ENCODE data around the gene KATNA1.
A peak's percentile ranks its signal among the peaks of the same experiment; 100 is the strongest.

The KATNA1 gene

DNA sequence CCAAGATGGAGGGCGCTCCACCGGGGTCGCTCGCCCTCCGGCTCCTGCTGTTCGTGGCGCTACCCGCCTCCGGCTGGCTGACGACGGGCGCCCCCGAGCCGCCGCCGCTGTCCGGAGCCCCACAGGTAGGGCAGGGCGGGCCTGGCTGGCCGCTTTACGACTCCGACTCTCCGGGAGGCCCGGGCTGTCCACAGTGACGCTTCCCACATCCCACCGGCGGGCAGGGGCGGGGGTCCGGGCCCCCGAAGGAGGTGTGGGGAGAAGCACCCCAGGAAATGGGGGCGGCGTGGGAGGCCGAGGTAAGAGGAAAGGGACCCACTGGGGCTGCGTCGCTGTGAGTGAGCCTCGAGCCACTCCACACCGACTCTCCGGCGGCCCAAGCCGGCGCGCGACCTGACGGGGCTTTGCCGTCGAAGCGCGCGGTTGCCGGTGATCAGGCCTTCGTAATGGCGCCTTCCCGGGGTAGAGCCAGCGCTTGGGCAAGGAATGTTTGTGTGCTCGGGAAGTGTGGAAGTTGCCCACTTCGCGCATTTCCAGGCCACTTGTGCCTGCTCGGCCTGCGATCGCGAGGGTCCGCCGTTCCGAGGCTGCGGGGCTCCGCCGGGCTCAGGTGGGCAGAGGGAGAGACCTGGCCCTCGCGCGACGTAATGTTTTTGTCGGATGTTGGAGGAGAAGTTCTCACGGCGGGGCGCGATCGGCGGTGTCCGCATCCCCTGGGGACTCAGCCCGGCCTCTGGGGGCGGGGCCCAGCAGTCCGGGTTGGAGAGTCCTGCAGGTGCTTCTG lies 81.9 kb downstream of the KATNA1 start:
- intact Hi-C loops (cut with DNase I; ENCODE audit: low total_unique reads) = loop anchor here (10.0 kb wide), 1 partner anchor 78 kb away; the partner anchor contains the start of gene KATNA1
- TF ChIP-seq, protein P1, sequence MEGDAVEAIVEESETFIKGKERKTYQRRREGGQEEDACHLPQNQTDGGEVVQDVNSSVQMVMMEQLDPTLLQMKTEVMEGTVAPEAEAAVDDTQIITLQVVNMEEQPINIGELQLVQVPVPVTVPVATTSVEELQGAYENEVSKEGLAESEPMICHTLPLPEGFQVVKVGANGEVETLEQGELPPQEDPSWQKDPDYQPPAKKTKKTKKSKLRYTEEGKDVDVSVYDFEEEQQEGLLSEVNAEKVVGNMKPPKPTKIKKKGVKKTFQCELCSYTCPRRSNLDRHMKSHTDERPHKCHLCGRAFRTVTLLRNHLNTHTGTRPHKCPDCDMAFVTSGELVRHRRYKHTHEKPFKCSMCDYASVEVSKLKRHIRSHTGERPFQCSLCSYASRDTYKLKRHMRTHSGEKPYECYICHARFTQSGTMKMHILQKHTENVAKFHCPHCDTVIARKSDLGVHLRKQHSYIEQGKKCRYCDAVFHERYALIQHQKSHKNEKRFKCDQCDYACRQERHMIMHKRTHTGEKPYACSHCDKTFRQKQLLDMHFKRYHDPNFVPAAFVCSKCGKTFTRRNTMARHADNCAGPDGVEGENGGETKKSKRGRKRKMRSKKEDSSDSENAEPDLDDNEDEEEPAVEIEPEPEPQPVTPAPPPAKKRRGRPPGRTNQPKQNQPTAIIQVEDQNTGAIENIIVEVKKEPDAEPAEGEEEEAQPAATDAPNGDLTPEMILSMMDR (IDR thresholded peaks at IDR 0.05) = no peak
- Histone ChIP-seq H3K27ac (peak overlapping the region; percentile 92 to 97), H3K4me1 (peaks cover 0 to 23% (median 12%) of the 10 kb centered on the region in 4 donors), H3K9me3 (no peaks in the 10 kb centered on the region), H3K36me3 (no peaks in the 10 kb centered on the region), H3K27me3 (no peaks in the 10 kb centered on the region), H3K4me3 (peak overlapping the region; percentile 89 to 96)
- peak; percentile 37 to 77 for DNase-seq

DNA sequence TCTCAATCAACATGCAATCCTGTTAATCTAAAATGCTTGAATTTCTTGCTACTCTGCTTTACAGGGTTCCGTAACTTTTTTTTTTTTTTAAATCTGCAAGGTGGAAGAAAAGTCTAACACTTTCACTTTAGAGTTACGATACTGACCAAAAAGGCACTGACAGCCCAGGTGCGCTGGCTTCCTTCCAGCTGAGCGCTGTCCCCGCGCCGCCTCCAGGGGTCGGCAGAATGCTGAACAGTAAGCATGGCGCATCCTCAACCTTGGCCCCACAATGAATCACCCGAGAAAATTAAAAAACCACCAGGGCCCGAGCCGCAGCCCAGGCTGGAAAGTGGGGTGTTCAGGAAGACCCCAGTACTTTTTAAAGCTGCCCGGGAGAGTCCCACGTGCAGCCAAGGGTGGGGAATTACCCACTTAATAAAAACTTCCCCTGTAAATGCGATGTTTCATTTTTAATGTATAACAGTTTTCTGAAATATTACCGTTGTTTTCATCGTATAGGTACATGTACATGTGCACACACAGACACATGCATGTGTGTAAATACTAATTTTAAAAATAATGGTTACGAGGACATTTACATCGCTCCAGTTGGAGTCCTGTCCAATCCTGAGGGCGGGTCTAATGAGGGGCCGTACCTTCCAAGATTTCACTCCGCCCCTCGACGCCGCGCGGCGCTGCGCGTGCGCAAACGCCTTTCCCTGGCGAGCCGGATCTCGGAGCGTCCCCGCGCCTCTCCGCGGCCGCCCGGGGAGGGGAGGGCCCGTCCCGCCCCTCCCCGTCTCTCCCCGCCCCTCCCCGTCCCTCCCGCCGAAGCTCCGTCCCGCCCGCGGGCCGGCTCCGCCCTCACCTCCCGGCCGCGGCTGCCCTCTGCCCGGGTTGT lies 82.7 kb downstream of the KATNA1 start, which contains the start of gene GINM1:
GINM1 (plus strand) TSS at position 849 of the 883 bp plus-strand sequence. CDS start 40 bp downstream, outside the sequence.
- H3K9me3 ChIP-seq = no peaks in the 10 kb centered on the region
- H3K27me3 ChIP-seq = no peaks in the 10 kb centered on the region
- H3K4me3 ChIP-seq = peak within 1 kb of the TSS; percentile 89 to 96
- TF ChIP-seq, protein P1 (IDR thresholded peaks at IDR 0.05) = peak; percentile 43 to 47
- intact Hi-C loops (cut with DNase I; ENCODE audit: low total_unique reads) = loop anchor here (2.0 to 10.0 kb wide), 2 partner anchors 19 to 79 kb away; partner anchors contain the start of genes KATNA1 and PPIL4
- no peaks in the 10 kb centered on the region for H3K36me3 ChIP-seq
- peak within 1 kb of the TSS; percentile 92 to 97 for H3K27ac ChIP-seq
- peak; percentile 91 to 96 for DNase-seq
- H3K4me1 ChIP-seq = peaks cover 0 to 23% (median 12%) of the 10 kb centered on the region in 4 donors

DNA sequence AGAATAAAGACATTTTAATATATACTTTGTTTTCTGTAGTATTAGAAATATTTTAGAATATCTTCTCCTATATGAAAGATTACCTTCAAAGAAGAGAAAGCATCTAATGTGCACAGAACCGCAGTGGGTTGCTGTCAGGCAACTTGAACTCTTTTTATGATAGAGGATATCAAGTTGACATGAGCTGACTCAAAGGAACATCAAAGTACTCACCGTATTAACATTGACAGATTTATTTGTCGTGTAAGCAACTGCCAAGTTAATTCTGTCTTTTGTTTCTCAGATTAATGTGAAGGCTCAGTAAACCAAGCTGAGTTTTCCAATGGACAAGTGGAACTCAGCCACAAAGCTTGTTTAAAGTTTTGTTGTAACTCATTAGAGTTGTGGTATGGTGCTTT lies 84.6 kb downstream of the KATNA1 start:
- intact Hi-C loops (cut with DNase I; ENCODE audit: low total_unique reads) = loop anchor here (2.0 to 10.0 kb wide), 2 partner anchors 17 to 81 kb away; partner anchors contain the start of genes KATNA1 and PPIL4
- Histone ChIP-seq H3K27ac (no peak overlapping the region), H3K4me1 (peaks cover 0 to 23% (median 12%) of the 10 kb centered on the region in 4 donors), H3K27me3 (no peaks in the 10 kb centered on the region), H3K9me3 (no peaks in the 10 kb centered on the region), H3K4me3 (no peak overlapping the region), H3K36me3 (no peaks in the 10 kb centered on the region)
- TF ChIP-seq, protein P1 (IDR thresholded peaks at IDR 0.05) = no peak
- no peak for DNase-seq

DNA sequence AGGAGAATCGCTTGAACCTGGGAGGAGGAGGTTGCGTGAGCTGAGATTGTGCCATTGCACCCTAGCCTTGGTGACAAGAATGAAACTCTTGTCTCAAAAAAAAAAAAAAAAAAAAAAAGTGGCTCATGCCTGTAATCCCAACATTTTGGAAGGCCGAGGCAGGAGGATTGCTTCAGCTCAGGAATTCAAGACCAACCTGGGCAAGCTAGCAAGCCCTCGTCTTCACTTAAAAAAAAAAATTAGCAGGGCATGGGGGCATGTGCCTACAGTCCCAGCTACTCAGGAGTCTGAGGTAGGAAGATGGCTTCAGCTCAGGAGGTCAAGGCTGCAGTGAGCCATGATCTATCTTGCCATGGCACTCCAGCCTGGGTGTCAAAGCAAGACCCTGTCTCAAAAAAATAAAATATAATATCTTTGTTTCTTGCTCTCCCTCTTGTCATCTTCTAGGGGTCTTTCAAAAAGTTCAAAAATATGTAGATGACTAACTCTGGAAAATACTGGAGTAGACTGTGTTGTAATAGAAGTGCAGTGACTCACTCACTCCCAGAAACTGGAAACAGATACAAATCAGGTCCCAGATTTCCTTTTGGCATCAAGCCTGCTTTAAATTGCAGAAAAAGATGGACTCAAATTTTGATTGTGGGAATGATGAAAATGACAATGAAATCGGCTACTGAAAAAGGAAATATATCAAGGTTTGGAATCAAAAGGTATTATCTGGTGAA lies 85.1 kb downstream of the KATNA1 start:
- peaks cover 0 to 21% (median 12%) of the 10 kb centered on the region in 4 donors for H3K4me1 ChIP-seq
- H3K4me3 ChIP-seq = no peak overlapping the region
- intact Hi-C loops (cut with DNase I; ENCODE audit: low total_unique reads) = loop anchor here (10.0 kb wide), 1 partner anchor 81 kb away; the partner anchor contains the start of gene KATNA1
- no peaks in the 10 kb centered on the region for H3K9me3 ChIP-seq
- no peak for DNase-seq
- H3K27ac ChIP-seq = no peak overlapping the region
- TF ChIP-seq, protein P1 (IDR thresholded peaks at IDR 0.05) = no peak
- H3K36me3 ChIP-seq = no peaks in the 10 kb centered on the region
- no peaks in the 10 kb centered on the region for H3K27me3 ChIP-seq

DNA sequence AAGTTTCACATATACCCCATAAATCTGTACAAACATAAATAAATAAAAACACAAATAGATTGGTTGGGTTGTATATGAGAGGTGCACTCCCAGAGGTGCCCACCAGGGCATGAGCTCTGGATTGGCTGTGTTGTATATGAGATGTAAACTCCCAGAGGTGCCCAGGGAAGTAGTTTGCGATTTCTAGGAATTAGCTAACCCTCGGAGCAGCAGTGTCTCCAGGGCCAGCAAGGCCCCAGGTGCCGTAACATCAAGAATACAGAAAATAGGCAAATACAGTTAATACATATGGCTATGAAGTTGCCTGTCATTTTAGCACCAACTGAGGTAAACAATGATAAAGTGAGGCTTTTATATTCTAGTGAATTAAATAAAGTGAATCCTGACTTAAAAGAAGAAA lies 87.8 kb downstream of the KATNA1 start:
- Histone ChIP-seq H3K4me1 (peaks cover 0 to 10% (median 3%) of the 10 kb centered on the region in 4 donors), H3K36me3 (no peaks in the 10 kb centered on the region), H3K27ac (no peak overlapping the region), H3K27me3 (no peaks in the 10 kb centered on the region), H3K4me3 (no peak overlapping the region), H3K9me3 (no peaks in the 10 kb centered on the region)
- DNase-seq = no peak
- TF ChIP-seq, protein P1 (IDR thresholded peaks at IDR 0.05) = peak; percentile 14 to 23
- intact Hi-C loops (cut with DNase I; ENCODE audit: low total_unique reads) = loop anchor here (10.0 kb wide), 1 partner anchor 84 kb away; the partner anchor contains the start of gene KATNA1

All from tibial artery (tissue), 4 donors.